ENCODE data around the gene ACBD6. TPM values are rescaled to one million over a fixed set of nuclear protein-coding genes. Genes with fewer than 3 reads are reported as not detected.

The ACBD6 gene
- total and polyA plus RNA-seq, 2 of the 4 experiments (the other 2 are of a cell fraction): 52.5 to 59.1 TPM

GRCh38 chr1:180238675-180239074 is 263.7 kb downstream of the ACBD6 start:
- TF ChIP-seq ELK1 (IDR thresholded peaks at IDR 0.05; ENCODE audit: borderline replicate concordance, low read depth, low read length): no peak
- no peak for TF ChIP-seq MXI1 (IDR thresholded peaks at IDR 0.05; ENCODE audit: borderline replicate concordance, low read depth, low read length)
- no peak for TF ChIP-seq BHLHE40 (IDR thresholded peaks at IDR 0.05; ENCODE audit: low read depth, low read length)
- TF ChIP-seq RAD21 (IDR thresholded peaks at IDR 0.05; ENCODE audit: low read length): no peak
- no peak for TF ChIP-seq MAFK (IDR thresholded peaks at IDR 0.05; ENCODE audit: low read depth, low read length)
- no peak for TF ChIP-seq FOS (IDR thresholded peaks at IDR 0.05; ENCODE audit: low read depth, low read length)
- no peak for TF ChIP-seq SMC3 (IDR thresholded peaks at IDR 0.05; ENCODE audit: low read depth, low read length)
- no peak for TF ChIP-seq CHD1 (IDR thresholded peaks at IDR 0.05; ENCODE audit: low read depth, low read length)
- TF ChIP-seq RFX5 (IDR thresholded peaks at IDR 0.05; ENCODE audit: low read depth, low read length): no peak
- TF ChIP-seq MAZ (IDR thresholded peaks at IDR 0.05; ENCODE audit: borderline replicate concordance, low read depth, low read length): no peak
- TF ChIP-seq, protein P1, sequence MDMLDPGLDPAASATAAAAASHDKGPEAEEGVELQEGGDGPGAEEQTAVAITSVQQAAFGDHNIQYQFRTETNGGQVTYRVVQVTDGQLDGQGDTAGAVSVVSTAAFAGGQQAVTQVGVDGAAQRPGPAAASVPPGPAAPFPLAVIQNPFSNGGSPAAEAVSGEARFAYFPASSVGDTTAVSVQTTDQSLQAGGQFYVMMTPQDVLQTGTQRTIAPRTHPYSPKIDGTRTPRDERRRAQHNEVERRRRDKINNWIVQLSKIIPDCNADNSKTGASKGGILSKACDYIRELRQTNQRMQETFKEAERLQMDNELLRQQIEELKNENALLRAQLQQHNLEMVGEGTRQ (IDR thresholded peaks at IDR 0.05; ENCODE audit: low read depth, low read length): no peak
- TF ChIP-seq POLR2A (IDR thresholded peaks at IDR 0.05; ENCODE audit: low read depth, low read length): no peak
- TF ChIP-seq CTCF (conservative IDR thresholded peaks at IDR 0.05; ENCODE audit: low read depth, low read length): no peak
- no peak for TF ChIP-seq RCOR1 (IDR thresholded peaks at IDR 0.05; ENCODE audit: insufficient replicate concordance, low read length)
- TF ChIP-seq CEBPB (IDR thresholded peaks at IDR 0.05; ENCODE audit: low read depth, low read length): no peak
- H3K18ac ChIP-seq (ENCODE audit: low read depth, low read length): no peak overlapping the region
- peaks cover 84% of the 10 kb centered on the region for H3K27me3 ChIP-seq (ENCODE audit: control insufficient read depth, insufficient read depth, low read length)
- no peak for DNase-seq
- no peak overlapping the region for H3K56ac ChIP-seq (ENCODE audit: extremely low read depth, insufficient read depth, low read length)
- no peak overlapping the region for H4K5ac ChIP-seq (ENCODE audit: low read depth, low read length)
- CTCF ChIA-PET: no interaction called here
- no CpG with 5 or more reads among the region's 7 CpGs for WGBS, 2 experiments (ENCODE audit: extremely low coverage in 2 of 2, insufficient read length in 1 of 2)
- no peaks in the 10 kb centered on the region for H3K9me1 ChIP-seq (ENCODE audit: insufficient read depth, low read length)
- in situ Hi-C loops (cut with MboI; ENCODE audit: low sequenced_read_pairs) (no loop called here), intact Hi-C loops (cut with micrococcal nuclease) (no loop called here), dilution Hi-C loops (cut with HindIII; ENCODE audit: low sequenced_read_pairs, unreplicated experiment) (no loop called here)
- H2AK5ac ChIP-seq (ENCODE audit: low read depth, low read length): no peak overlapping the region
- no peak overlapping the region for H2BK120ac ChIP-seq (ENCODE audit: low read depth, low read length)
- no peak overlapping the region for H3K9ac ChIP-seq (ENCODE audit: low read depth, low read length)
- H2AK9ac ChIP-seq (replicated peaks; ENCODE audit: low read depth, low read length, poor library complexity): no peak overlapping the region
- no peak overlapping the region for H3K4me2 ChIP-seq (ENCODE audit: low read depth, low read length)
- H3K79me1 ChIP-seq (ENCODE audit: low read depth in 1 of 2, low read length in 2 of 2): no peaks in the 10 kb centered on the region
- no peak overlapping the region for H3K4me3 ChIP-seq (ENCODE audit: insufficient read depth, low read depth, low read length)
- H4K8ac ChIP-seq (ENCODE audit: low read depth in 2 of 2, low read length in 2 of 2): no peak overlapping the region
- H3K9me3 ChIP-seq (ENCODE audit: control insufficient read depth, insufficient read depth, low read length): peaks cover 9% of the 10 kb centered on the region
- H3K4me1 ChIP-seq (ENCODE audit: control insufficient read depth, insufficient read depth, low read length): no peaks in the 10 kb centered on the region; the same call in 1 of the 2 replicates
- no peak overlapping the region for H2BK15ac ChIP-seq (ENCODE audit: low read depth, low read length)
- no peaks in the 10 kb centered on the region for H3K36me3 ChIP-seq (ENCODE audit: control insufficient read depth, insufficient read depth, low read length)
- no TSS peak for BruUV-seq (replicated peaks)
- H2BK5ac ChIP-seq (ENCODE audit: low read depth, low read length, poor library complexity, severe bottlenecking): no peak overlapping the region
- no peak overlapping the region for H2BK20ac ChIP-seq (ENCODE audit: low read depth, low read length)
- no peak overlapping the region for H3K27ac ChIP-seq (ENCODE audit: insufficient read depth, low read length)
- no peak overlapping the region for H2AFZ ChIP-seq (replicated peaks; ENCODE audit: low read length, poor library complexity)
- H4K91ac ChIP-seq (ENCODE audit: insufficient read depth, low read depth, low read length): no peak overlapping the region
- no peak for ATAC-seq (ENCODE audit: low read depth)
- no peak overlapping the region for H3K14ac ChIP-seq (replicated peaks; ENCODE audit: low read depth, low read length)
- POLR2A ChIA-PET (ENCODE audit: unreplicated experiment): no interaction called here
- no peak overlapping the region for H3K23ac ChIP-seq (ENCODE audit: low read depth, low read length)
- H4K20me1 ChIP-seq (ENCODE audit: insufficient read depth, low read length): peaks cover 24% of the 10 kb centered on the region
- H3K4ac ChIP-seq (ENCODE audit: low read depth, low read length): no peak overlapping the region
